SK-N-SH treated with all-trans-retinoic acid at 6 μM for 48 hours (cell line): ENCODE results near the gene BTLA.

Experiments
- ARNTL ChIP-seq: fragments of 450-650 bp; formaldehyde crosslinking; IDR thresholded peaks from 2 replicates; pipeline ENCODE4 v1.5.0; 2020; ENCODE audit warnings: low read depth, mild to moderate bottlenecking, moderate library complexity, borderline replicate concordance
- ISL1 ChIP-seq: fragments of 250-450 bp; sonication (Bioruptor Pico); IDR thresholded peaks from 2 replicates; pipeline ENCODE4 v2.1.2; 2022; ENCODE audit warnings: mild to moderate bottlenecking, moderate library complexity
- OSR1 ChIP-seq: fragments of 250-450 bp; sonication (Bioruptor Pico); IDR thresholded peaks from 2 replicates; pipeline ENCODE4 v1.8.0; 2022; ENCODE audit warnings: moderate library complexity, mild to moderate bottlenecking, inconsistent platforms
- SNAI2 ChIP-seq: fragments of 250-450 bp; sonication (Bioruptor Pico); IDR thresholded peaks from 2 replicates; pipeline ENCODE4 v1.5.0; 2020; ENCODE audit warnings: mild to moderate bottlenecking, moderate library complexity
- ZC3H10 ChIP-seq: fragments of 250-450 bp; sonication (Bioruptor Pico); IDR thresholded peaks from 2 replicates; pipeline ENCODE4 v1.5.1; 2021; ENCODE audit warnings: mild to moderate bottlenecking, moderate library complexity
- ZFP30 ChIP-seq: fragments of 450-650 bp; formaldehyde crosslinking; IDR thresholded peaks from 2 replicates; pipeline ENCODE4 v1.5.0; 2022; ENCODE audit warnings: mild to moderate bottlenecking, moderate library complexity
- ZNF565 ChIP-seq: fragments of 450-650 bp; formaldehyde crosslinking; conservative IDR thresholded peaks from 2 replicates; pipeline ENCODE4 v1.5.0; 2020; ENCODE audit warnings: low read depth, mild to moderate bottlenecking, moderate library complexity
- ZNF70 ChIP-seq: fragments of 450-650 bp; formaldehyde crosslinking; IDR thresholded peaks from 2 replicates; pipeline ENCODE4 v1.5.0; 2020; ENCODE audit warnings: mild to moderate bottlenecking, moderate library complexity
- TF ChIP-seq, protein P1 (sequence below): fragments of 250-450 bp; sonication (Bioruptor Pico); IDR thresholded peaks from 2 replicates; pipeline ENCODE4 v1.5.1; 2020; ENCODE audit warnings: low read depth, mild to moderate bottlenecking, moderate library complexity
- TF ChIP-seq, protein P2 (sequence below): fragments of 250-450 bp; sonication (Bioruptor Pico); IDR thresholded peaks from 2 replicates; pipeline ENCODE4 v1.8.0; 2020; ENCODE audit warnings: mild to moderate bottlenecking, moderate library complexity, borderline replicate concordance
- TF ChIP-seq, protein P3 (sequence below): fragments of 250-450 bp; sonication (Bioruptor Pico); IDR thresholded peaks from 2 replicates; pipeline ENCODE4 v1.8.0; 2021; ENCODE audit warnings: low read depth, mild to moderate bottlenecking, moderate library complexity, borderline replicate concordance

DNA sequence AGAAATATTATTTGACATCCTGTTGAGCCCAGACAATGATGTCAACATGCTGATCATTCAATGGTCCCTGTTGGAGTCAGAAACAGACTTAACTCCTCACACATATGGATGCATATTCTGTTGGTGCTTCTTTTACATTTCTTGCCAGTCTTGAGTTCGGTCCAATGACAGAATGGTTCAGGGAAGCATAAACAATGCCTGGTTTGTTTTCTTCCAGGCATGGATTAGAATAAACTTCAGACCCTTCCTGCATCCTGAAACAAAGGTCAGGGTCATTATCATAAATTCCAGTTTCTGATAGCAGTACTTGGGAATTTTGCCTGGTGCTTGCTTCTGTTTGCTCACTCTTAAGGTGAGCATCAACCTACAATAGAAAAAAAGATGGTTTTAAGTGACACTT, 33.3 kb downstream of the BTLA start:
- TF ChIP-seq, protein P1, sequence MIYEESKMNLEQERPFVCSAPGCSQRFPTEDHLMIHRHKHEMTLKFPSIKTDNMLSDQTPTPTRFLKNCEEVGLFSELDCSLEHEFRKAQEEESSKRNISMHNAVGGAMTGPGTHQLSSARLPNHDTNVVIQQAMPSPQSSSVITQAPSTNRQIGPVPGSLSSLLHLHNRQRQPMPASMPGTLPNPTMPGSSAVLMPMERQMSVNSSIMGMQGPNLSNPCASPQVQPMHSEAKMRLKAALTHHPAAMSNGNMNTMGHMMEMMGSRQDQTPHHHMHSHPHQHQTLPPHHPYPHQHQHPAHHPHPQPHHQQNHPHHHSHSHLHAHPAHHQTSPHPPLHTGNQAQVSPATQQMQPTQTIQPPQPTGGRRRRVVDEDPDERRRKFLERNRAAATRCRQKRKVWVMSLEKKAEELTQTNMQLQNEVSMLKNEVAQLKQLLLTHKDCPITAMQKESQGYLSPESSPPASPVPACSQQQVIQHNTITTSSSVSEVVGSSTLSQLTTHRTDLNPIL (CRISPR knock-in tag), result no peak
- TF ChIP-seq SNAI2 (CRISPR knock-in tag) (no peak), ISL1 (no peak), ZNF70 (CRISPR knock-in tag) (no peak), ZC3H10 (CRISPR knock-in tag) (no peak), ARNTL (CRISPR knock-in tag) (no peak), OSR1 (no peak), ZNF565 (CRISPR knock-in tag) (no peak), ZFP30 (CRISPR knock-in tag) (no peak)
- TF ChIP-seq, protein P2, sequence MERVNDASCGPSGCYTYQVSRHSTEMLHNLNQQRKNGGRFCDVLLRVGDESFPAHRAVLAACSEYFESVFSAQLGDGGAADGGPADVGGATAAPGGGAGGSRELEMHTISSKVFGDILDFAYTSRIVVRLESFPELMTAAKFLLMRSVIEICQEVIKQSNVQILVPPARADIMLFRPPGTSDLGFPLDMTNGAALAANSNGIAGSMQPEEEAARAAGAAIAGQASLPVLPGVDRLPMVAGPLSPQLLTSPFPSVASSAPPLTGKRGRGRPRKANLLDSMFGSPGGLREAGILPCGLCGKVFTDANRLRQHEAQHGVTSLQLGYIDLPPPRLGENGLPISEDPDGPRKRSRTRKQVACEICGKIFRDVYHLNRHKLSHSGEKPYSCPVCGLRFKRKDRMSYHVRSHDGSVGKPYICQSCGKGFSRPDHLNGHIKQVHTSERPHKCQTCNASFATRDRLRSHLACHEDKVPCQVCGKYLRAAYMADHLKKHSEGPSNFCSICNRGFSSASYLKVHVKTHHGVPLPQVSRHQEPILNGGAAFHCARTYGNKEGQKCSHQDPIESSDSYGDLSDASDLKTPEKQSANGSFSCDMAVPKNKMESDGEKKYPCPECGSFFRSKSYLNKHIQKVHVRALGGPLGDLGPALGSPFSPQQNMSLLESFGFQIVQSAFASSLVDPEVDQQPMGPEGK, result no peak
- TF ChIP-seq, protein P3, sequence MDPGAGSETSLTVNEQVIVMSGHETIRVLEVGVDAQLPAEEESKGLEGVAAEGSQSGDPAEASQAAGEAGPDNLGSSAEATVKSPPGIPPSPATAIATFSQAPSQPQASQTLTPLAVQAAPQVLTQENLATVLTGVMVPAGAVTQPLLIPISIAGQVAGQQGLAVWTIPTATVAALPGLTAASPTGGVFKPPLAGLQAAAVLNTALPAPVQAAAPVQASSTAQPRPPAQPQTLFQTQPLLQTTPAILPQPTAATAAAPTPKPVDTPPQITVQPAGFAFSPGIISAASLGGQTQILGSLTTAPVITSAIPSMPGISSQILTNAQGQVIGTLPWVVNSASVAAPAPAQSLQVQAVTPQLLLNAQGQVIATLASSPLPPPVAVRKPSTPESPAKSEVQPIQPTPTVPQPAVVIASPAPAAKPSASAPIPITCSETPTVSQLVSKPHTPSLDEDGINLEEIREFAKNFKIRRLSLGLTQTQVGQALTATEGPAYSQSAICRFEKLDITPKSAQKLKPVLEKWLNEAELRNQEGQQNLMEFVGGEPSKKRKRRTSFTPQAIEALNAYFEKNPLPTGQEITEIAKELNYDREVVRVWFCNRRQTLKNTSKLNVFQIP (CRISPR knock-in tag), result no peak
